Nephron progenitor cell (in vitro differentiated cells): ENCODE measurements around the gene MYOZ2.
A peak's percentile ranks its signal among the peaks of the same experiment; 100 is the strongest.
"Not testable (repeated sequence)": the region's sequence is repeated elsewhere in the genome, so short reads cannot be mapped to it uniquely, and the experiment has no call there.

ENCODE experiments used
- DNase-seq: peaks from one replicate; pipeline ENCODE4 v3.0.0; 2021
- H3K27ac Mint-ChIP-seq: 2 replicates; pipeline ENCODE4 v1.8.0; 2021; ENCODE audit warnings: mild to moderate bottlenecking, moderate library complexity, mixed read lengths
- H3K27me3 Mint-ChIP-seq: 2 replicates; pipeline ENCODE4 v1.8.0; 2021; ENCODE audit warnings: mild to moderate bottlenecking, low read depth, mixed read lengths; ENCODE audit not compliant: poor library complexity
- H3K36me3 Mint-ChIP-seq: 2 replicates; pipeline ENCODE4 v1.8.0; 2021; ENCODE audit warnings: low read depth, mixed read lengths
- H3K4me1 Mint-ChIP-seq: 2 replicates; pipeline ENCODE4 v1.8.0; 2021; ENCODE audit warnings: mixed read lengths
- H3K4me3 Mint-ChIP-seq: 2 replicates; pipeline ENCODE4 v1.8.0; 2021; ENCODE audit warnings: mild to moderate bottlenecking, moderate library complexity, mixed read lengths
- H3K9me3 Mint-ChIP-seq: 2 replicates; pipeline ENCODE4 v1.8.0; 2021; ENCODE audit warnings: mild to moderate bottlenecking, moderate library complexity, mixed read lengths
- CTCF ChIP-seq: fragments of 200-600 bp; sonication (generic); IDR thresholded peaks from 2 replicates; pipeline ENCODE4 v1.5.0; 2021; ENCODE audit warnings: antibody characterized with exemption

Gene MYOZ2

DNA sequence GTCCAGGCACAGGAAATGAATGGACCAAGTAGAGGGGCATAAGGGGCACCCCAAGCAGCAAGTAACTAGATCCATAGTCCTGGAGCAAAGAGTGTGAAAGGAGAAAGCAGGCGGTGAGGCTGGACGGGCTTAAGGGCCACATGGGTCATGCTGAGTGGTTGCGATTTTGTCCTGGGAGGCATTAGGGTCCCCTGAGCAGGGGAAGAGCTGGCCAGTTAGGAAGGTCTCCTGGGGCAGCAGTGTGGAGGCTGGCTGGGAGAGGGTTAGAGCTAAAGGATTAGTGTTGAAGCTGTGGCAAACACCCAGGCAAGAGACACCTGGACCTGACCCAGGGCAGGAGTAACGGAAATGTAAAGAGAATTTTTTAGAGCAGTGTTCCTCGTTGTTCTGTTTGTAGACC lies 26.5 kb downstream of the MYOZ2 start:
- no peak for DNase-seq
- Mint-ChIP-seq H3K27ac (peak overlapping the region; percentile 39), H3K4me1 (peaks cover 12% of the 10 kb centered on the region), H3K4me3 (no peak overlapping the region), H3K27me3 (no peaks in the 10 kb centered on the region), H3K36me3 (no peaks in the 10 kb centered on the region), H3K9me3 (peaks cover 4% of the 10 kb centered on the region)
- TF ChIP-seq CTCF = no peak

GRCh38 chr4:119165767-119166166 lies 30.1 kb downstream of the MYOZ2 start:
- Mint-ChIP-seq H3K36me3 (no peaks in the 10 kb centered on the region), H3K27me3 (no peaks in the 10 kb centered on the region), H3K4me1 (peaks cover 12% of the 10 kb centered on the region), H3K27ac (no peak overlapping the region), H3K4me3 (no peak overlapping the region), H3K9me3 (peaks cover 18% of the 10 kb centered on the region)
- TF ChIP-seq CTCF = no peak
- DNase-seq = no peak

DNA sequence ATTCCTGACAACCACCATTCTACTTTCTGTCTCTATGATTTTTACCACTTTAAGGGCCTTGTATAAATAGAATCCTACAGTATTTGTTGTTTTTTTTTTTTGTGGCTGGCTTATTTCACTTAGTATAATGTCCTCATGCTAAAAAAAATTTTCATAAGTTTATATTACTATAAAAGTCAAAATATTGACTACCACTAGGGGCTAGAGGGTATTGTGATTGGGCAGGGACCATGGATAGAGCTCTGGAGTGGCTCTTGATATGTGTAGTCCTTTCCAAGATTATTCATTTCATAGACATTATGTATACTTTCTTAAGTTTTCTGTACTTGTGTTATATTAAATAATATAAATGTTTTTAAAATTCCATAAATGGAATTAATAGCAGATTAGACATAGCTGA lies 34.6 kb downstream of the MYOZ2 start:
- H3K4me1 Mint-ChIP-seq = peaks cover 9% of the 10 kb centered on the region
- H3K4me3 Mint-ChIP-seq = no peak overlapping the region
- no peaks in the 10 kb centered on the region for H3K27me3 Mint-ChIP-seq
- no peaks in the 10 kb centered on the region for H3K36me3 Mint-ChIP-seq
- no peak for DNase-seq
- H3K27ac Mint-ChIP-seq = no peak overlapping the region
- H3K9me3 Mint-ChIP-seq = peaks cover 21% of the 10 kb centered on the region
- no peak for TF ChIP-seq CTCF

GRCh38 chr4:119172223-119172622 lies 36.6 kb downstream of the MYOZ2 start:
- Mint-ChIP-seq H3K27me3 (no peaks in the 10 kb centered on the region), H3K27ac (no peak overlapping the region), H3K9me3 (peaks cover 16% of the 10 kb centered on the region), H3K4me1 (peaks cover 9% of the 10 kb centered on the region), H3K36me3 (no peaks in the 10 kb centered on the region), H3K4me3 (no peak overlapping the region)
- DNase-seq = no peak
- TF ChIP-seq CTCF = no peak

DNA sequence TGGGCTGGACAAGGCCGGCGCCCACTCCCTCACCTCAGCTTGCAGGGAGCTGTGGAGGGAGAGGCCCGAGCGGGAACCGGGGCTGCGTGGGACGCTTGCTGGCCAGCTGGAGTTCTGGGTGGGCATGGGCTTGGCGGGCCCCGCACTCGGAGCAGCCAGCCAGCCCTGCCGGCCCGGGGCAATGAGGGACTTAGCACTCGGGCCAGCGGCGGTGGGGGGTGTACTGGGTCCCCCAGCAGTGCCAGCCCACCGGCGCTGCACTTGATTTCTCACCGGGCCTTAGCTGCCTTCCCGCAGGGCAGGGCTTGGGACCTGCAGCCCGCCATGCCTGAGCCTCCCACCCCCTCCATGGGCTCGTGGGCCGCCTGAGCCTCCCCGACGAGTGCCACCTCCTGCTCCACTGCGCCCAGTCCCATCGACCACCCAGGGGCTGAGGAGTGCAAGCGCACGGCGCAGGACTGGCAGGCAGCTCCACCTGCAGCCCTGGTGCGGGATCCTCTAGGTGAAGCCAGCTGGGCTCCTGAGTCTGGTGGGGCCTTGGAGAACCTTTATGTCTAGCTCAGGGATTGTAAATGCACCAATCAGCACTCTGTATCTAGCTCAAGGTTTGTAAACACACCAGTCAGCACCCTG lies 38.2 kb downstream of the MYOZ2 start:
- not testable (repeated sequence) for H3K27ac Mint-ChIP-seq, DNase-seq, H3K9me3 Mint-ChIP-seq, H3K4me3 Mint-ChIP-seq, H3K27me3 Mint-ChIP-seq, H3K4me1 Mint-ChIP-seq, H3K36me3 Mint-ChIP-seq

GRCh38 chr4:119179011-119179410 lies 43.4 kb downstream of the MYOZ2 start:
- Mint-ChIP-seq H3K4me1 (peaks cover 6% of the 10 kb centered on the region), H3K4me3 (no peak overlapping the region), H3K27me3 (peaks cover 3% of the 10 kb centered on the region), H3K9me3 (no peaks in the 10 kb centered on the region), H3K36me3 (no peaks in the 10 kb centered on the region), H3K27ac (no peak overlapping the region)
- TF ChIP-seq CTCF = no peak
- no peak for DNase-seq
